GM19468 (cell line): ENCODE data around the gene KIAA1671.

ENCODE experiments used
- ATAC-seq: cut with Tn5 transposase; IDR thresholded peaks from one replicate; pipeline ENCODE4 v1.9.1; 2021; ENCODE audit warnings: mild to moderate bottlenecking, moderate library complexity, moderate number of reproducible peaks; ENCODE audit not compliant: unreplicated experiment; ENCODE audit errors: extremely low read depth

Gene KIAA1671

GRCh38 chr22:24950272-24950902 is 2.1 kb upstream of the KIAA1671 start:
- ATAC-seq: no peak

GRCh38 chr22:24952837-24953383 is 394 bp downstream of the KIAA1671 start:
- no peak for ATAC-seq

- no peak for ATAC-seq
Measured at GRCh38 chr22:24953384-24954113, 1.0 kb downstream of the KIAA1671 start.

DNA sequence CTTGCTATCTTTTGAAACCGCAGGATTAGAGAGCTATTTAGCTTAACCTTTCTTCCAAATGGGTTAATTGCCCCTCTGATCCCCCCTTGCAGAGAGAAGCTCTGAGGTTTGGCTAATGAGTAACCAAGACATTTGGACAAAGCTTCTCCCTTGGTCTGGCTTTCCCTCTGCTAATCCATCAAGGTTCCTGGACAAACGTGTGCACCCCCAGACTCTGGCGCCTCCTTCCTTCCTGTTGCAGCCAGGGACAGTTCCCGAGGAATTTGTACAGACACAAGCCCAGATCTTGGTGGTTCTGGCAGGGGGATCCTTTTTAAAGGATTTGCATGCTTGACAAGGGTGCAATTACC is 1.6 kb downstream of the KIAA1671 start:
- no peak for ATAC-seq

GRCh38 chr22:24954856-24955255 is 2.3 kb downstream of the KIAA1671 start:
- ATAC-seq: no peak

DNA sequence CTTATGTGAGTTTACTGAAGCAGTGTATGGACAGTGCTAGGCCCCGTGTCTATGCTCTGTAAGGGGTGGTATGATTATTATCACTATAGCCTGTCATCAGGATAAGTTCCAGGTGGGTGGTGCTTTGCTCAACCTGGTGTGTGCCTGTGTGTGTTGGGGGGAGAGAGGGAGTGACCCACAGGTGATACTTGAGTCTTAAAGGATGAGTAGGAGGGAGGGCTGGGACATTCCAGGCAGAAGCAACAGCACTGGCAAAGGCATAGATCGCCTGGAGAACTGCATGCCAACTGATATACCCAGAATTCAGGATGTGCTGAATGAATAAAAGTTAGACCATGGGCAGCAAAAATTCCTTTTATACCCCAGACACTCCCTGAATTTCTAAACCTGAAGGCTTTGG is 4.5 kb downstream of the KIAA1671 start:
- ATAC-seq: no peak

GRCh38 chr22:24961217-24961844 is 8.8 kb downstream of the KIAA1671 start:
- ATAC-seq: no peak

GRCh38 chr22:24962094-24962493 is 9.6 kb downstream of the KIAA1671 start:
- ATAC-seq: no peak

- ATAC-seq: no peak
Measured at GRCh38 chr22:24962835-24963234, 10.3 kb downstream of the KIAA1671 start.

GRCh38 chr22:24964441-24964840 is 11.9 kb downstream of the KIAA1671 start:
- no peak for ATAC-seq

DNA sequence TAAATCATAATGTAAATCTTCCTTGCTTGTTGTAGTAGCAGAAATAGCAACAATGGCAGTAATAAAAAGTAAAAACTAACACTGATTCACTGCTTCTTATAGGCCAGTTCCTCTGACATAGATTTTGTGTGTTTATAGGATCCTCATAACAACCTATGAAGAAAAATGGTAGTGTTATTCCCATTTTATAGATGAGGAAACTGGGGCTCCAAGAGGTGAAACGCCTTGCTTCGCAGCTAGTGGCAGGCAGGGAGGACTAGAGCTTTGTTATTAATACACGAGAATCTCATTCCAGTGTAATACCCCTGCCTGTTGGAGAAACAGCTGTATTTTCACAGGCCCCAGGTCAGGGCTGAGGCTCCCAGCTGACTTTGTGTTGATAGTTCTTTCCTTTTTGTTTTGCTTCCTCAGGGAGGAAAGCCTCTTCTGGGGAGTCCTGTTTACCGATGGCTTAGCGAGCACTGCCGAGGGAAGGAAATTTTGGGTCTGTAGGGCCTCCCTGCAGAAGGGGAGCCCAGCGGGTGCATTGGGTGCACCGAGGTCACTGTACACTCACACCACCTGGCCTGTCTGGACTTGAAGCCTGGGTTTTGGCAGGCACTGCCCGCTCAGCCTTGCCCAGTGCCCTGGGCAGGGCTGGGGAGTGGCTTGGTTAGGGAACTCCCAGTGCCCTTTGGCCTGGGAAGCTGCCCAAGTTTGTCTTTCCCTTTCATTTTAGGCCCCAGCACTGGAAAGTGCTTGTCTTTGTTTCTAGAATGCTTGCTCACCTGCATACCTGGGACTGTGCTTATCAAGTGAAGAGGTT is 13.5 kb downstream of the KIAA1671 start:
- no peak for ATAC-seq

DNA sequence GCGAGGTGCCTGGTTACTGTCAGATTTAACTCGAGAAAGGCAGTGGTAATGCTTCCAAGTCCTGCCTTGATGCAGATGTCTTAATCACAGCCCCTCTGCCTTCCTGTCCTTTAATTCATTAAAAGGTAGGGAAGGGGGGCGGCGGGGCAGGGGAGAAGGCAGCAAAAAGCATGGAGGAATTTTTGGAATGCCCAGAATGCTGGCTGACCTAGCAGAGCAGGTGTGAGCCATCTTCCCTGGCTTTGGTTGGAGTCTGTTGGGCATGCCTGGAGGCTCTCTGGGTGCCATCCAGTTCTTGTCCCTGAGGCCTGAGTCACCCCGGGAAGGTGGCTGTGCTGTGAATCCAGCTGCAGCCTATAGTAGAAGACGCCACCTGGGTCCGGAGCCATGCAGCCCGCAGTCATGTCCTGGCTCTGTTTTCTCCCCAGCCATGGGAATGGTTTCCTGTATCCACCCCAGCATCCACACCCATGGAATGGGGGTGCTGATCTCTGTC is 15.6 kb downstream of the KIAA1671 start:
- no peak for ATAC-seq

GRCh38 chr22:24969560-24970301 is 17.2 kb downstream of the KIAA1671 start:
- ATAC-seq: no peak

GRCh38 chr22:24972369-24972768 is 19.9 kb downstream of the KIAA1671 start:
- ATAC-seq: no peak

DNA sequence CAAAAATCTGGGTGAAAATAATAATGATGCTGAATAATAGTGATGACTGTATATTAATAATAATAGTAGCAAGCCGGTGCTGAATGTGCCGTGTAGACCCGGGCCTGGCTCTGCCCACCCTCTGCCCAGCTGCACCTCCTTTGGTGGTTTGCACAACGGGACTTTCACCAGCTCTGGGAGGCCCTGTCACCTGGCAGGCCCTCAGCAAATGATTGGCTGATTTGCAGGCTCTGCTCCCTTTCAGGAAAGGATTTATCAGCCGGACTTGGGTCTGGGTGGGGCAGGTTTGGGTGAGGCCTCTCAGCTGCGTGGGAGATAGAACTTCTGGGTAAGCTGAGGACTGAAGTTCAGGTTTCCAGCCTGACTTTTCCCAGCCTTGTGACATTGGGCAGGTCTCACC is 21.4 kb downstream of the KIAA1671 start:
- ATAC-seq: no peak

DNA sequence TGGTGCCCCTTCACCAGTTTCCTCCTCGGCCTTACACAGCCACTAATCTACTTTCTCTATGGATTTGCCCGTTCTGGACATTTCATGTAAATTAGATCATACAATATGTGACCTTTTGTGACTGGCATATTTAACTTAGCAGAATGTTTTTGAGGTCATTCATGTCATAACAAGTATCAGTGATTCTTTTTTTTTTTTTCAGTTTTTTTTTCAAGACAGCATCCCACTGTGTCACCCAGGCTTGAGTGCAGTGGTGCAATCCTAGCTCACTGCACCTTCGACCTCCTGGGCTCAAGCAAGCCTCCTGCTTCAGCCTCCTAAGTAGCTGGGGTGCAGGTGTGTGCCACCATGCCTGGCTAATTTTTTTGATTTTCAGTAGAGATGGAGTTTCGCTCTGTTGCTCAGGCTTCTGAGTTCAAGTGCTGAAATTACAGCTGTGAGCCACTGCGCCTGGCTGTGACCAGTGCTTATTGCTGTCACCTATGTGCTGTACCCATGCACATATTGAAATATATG is 22.7 kb downstream of the KIAA1671 start:
- no peak for ATAC-seq

DNA sequence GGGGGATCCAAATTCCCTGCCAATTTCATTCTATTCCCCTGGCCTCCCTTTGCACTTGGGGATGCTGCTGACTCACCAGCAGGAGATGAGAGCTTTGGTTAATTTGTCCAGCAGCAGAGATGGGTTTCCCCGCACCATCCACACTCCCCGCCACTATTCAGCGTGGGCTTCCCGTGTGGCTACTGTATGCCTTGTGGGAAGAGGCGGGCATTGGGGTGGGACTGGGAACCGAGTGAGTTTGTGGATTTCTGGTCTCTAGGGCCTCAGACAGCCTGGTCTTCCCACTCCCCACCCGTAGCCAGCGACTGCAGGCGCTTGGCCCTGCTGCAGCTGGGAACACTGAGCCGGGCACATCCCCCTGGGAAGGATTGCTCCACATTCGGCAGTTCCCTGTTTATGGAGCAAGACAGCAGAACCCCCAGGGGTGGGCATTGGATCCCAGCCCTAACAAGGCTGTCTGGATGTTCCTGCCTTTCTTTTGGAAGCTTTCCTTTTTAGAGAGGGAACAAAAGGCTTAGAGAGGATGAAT is 23.4 kb downstream of the KIAA1671 start:
- no peak for ATAC-seq

DNA sequence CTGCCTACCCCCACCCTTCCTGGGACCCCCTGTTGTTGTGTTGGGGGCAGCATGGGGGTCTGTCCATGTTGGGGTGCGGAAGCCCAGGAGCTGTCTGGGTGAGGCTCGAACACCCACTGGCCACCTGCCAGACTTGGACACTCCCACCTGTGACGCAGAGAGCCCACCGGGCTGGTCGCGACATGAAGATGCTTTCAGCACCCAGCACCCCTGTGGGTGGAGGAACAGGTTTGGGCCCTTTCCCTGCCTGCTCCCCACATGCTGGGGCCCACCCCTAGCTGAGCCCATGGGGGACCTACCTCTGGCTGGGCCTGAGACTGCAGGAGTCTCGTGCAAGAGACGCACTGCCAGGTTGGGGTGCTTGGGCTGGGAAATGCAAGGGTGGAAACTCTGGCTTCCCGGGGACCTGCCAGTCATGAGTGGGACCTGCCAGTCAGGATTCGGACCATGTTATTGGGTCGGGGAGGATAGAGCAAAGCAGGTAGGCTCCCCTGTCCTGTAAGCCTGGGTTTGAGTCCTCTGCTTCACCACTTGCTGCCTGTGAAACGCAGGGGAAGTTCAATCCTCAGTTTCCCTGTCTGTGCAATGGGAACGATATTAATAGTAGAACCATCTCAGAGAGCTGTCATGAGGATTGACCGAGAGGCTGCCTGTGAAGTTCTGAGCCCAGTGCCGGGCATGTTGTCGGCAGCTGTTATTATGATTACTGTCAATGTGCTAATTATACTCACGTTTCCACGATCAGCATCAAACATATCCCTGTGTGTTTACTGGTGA is 24.1 kb downstream of the KIAA1671 start:
- ATAC-seq: no peak
